GM12892 (cell line): ENCODE data around the gene DUS3L.

Experiments used
- POLR2A ChIP-seq: IDR thresholded peaks from 2 replicates; pipeline ENCODE4 v1.6.1; 2011; ENCODE audit warnings: low read depth, low read length, control low read depth
- POLR2AphosphoS5 ChIP-seq: IDR thresholded peaks from 2 replicates; pipeline ENCODE4 v1.6.1; 2011; ENCODE audit warnings: low read depth, low read length, control low read depth
- TAF1 ChIP-seq: IDR thresholded peaks from 2 replicates; pipeline ENCODE4 v1.6.1; 2011; ENCODE audit warnings: low read depth, mild to moderate bottlenecking, control low read depth, low read length, borderline replicate concordance

DNA sequence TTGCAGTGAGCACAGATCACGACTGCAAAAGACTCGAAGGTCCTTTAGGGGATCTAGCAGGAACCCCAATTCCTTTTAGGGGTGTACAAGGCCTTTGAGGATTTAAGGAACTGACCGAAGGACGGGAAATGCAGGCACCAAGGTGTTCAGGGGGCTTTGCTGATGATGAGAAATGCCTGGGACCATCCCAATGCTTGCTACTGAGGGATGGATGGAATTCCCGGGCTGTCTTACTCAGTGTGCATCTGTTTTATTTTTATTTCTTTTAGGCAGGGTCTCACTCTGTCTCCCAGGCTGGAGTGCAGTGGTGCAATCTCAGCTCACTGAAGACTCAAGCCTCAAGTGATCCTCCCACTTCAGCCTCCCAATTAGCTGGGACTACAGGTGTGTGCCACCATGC, 17.7 kb downstream of the DUS3L start:
- no peak for TF ChIP-seq POLR2A
- TF ChIP-seq TAF1: no peak
- TF ChIP-seq POLR2AphosphoS5: no peak
